GM21529 (cell line): Measurements from ENCODE around the gene HYLS1.

ENCODE experiments used
- ATAC-seq: cut with Tn5 transposase; IDR thresholded peaks from one replicate; pipeline ENCODE4 v1.9.1; 2021; ENCODE audit not compliant: unreplicated experiment

HYLS1 gene

DNA sequence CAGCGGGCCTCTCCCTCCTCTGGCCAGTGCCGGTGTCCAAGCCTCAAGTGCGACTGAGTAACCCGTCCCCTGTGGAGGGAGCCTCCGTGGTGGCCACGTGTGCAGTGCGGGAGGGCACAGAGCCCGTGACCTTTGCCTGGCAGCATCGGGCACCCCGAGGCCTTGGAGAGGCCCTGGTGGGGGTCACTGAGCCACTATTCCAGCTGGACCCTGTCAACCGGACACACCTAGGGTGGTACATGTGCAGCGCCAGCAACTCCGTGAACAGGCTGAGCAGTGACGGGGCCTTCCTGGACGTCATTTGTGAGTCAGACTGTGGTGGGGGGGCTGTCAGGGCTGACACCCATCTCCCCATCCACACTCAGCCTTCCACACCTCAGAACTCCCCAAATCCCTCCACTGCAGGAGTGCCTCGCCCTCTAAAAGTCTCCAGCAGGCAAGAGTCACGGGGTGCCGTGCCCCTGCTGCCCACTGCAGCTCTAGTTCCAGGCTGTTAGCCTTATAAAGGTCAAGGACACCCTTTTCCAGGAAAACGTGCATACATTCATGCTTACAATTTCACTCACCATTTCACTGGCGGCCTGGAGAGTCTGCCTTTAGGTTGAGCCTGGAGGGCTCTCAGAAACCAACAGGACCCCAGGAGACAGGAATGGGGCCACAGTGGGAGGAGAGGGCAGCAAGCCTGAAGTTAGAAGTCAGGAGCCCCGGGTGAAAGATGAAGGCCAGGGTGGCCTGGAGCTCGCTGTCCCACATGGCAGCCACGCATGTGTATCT lies 61.0 kb downstream of the HYLS1 start:
- ATAC-seq, result no peak

DNA sequence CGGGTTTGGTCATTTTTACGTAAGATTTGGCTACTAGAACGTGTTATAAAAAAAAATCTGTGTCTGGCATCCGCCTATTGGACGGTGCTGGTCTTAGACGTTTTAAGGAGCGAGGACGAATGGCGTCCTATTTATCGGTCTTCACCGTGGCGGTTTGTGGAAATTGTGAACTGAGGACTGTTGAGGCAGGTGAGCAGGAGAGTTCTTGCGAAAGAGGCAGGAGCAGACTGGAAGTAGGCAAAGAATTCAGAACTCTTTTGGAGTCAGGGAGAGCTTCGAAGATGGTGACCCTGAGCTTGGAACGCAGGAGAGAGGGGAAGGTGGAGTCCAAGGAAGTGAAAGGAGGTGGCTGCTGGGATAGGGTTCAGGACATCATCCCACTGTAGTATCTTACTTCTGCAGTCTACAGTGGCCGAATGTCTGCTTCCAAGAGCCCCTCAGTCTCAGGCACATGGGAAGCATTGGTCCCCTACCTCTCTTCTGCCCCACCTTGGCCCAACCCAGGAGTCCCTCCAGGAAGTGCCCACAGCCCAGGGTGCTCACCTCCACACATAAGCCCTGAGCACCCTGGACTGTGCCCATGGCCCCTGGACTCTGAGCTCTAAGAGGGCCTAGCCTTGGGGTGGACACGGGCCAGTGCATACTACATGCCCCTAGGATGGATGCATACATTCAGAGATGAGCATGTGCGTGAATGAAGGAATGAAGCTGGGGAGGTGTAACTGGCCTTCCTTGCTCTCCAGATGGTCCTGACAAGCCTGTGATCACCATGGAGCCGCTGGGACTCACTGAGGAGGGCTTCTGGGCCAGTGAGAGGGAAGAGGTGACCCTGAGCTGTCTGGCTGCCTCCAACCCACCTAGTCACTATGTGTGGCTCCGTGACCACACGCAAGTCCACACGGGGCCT lies 62.1 kb downstream of the HYLS1 start:
- ATAC-seq, result no peak

DNA sequence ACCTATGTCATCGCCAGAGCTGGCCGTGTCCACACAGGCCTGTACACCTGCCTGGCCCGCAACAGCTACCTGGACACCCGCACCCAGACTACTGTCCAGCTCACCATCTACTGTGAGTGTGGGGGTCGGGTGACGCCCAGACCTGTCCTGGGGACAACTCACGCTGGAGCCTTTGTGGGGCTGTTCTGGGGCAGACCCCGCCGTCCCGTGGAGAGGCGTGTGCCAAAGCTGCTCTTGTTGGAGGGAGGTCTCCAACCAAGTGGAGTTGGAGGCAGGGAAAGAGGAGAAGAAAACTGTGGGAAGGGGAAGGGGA lies 62.7 kb downstream of the HYLS1 start:
- ATAC-seq, result no peak
